ENCODE results near the gene TUBG1. TPM values are rescaled to one million over a fixed set of nuclear protein-coding genes. Genes with fewer than 3 reads are reported as not detected.

The TUBG1 gene
- total and polyA plus RNA-seq, 9 of the 15 experiments (the other 6 are each of a cell fraction or from before 2014, with no cell fraction given), result 33.1 to 147 (median 66.0) TPM

GRCh38 chr17:42632949-42633444 lies 23.5 kb downstream of the TUBG1 start (continued):
- TF ChIP-seq ZNF407 (IDR thresholded peaks at IDR 0.05; ENCODE audit: low read depth), result no peak
- TF ChIP-seq ZNF584 (CRISPR knock-in tag; IDR thresholded peaks at IDR 0.05; ENCODE audit: low read depth), result no peak
- TF ChIP-seq TEAD2 (tag; IDR thresholded peaks at IDR 0.05), result no peak
- no peak for TF ChIP-seq ATF6 (CRISPR knock-in tag; IDR thresholded peaks at IDR 0.05)
- no peak for TF ChIP-seq ZNF146 (CRISPR knock-in tag; IDR thresholded peaks at IDR 0.05; ENCODE audit: unreplicated experiment)
- peak; percentile 56; the same call in 1 of the 2 replicates for TF ChIP-seq NR2C1 (IDR thresholded peaks at IDR 0.05)
- peak; percentile 53 for TF ChIP-seq NR2C1 (tag; IDR thresholded peaks at IDR 0.05)
- TF ChIP-seq CHAMP1 (IDR thresholded peaks at IDR 0.05), result no peak
- TF ChIP-seq ZNF644 (tag; IDR thresholded peaks at IDR 0.05; ENCODE audit: low read depth), result no peak
- TF ChIP-seq MIER1 (IDR thresholded peaks at IDR 0.05; ENCODE audit: low read depth), result no peak
- no peak for TF ChIP-seq ARID3B (CRISPR knock-in tag; IDR thresholded peaks at IDR 0.05; ENCODE audit: borderline replicate concordance)
- TF ChIP-seq HMGXB4 (CRISPR knock-in tag; IDR thresholded peaks at IDR 0.05), result no peak
